Left forelimb (tissue), 1 donor: ENCODE data around the gene NEK9.
"Not testable (repeated sequence)": the region's sequence is repeated elsewhere in the genome, so short reads cannot be mapped to it uniquely, and the experiment has no call there.

Source experiments
- DNase-seq: peaks from one replicate; pipeline ENCODE4 v3.0.0-alpha.2; 2018; ENCODE audit warnings: low spot score

NEK9 gene

GRCh38 chr14:75126679-75127473 is at the start of gene NEK9:
NEK9 (minus strand) TSS chr14:75127048; CDS start chr14:75126921, 127 bp downstream.
- peak; percentile 96 for DNase-seq

GRCh38 chr14:75176142-75176820 is 49.4 kb upstream of the NEK9 start, which contains the start of gene TMED10:
TMED10 (minus strand) TSS chr14:75176612; CDS start chr14:75176579, 33 bp downstream.
- peak; percentile 91 for DNase-seq

DNA sequence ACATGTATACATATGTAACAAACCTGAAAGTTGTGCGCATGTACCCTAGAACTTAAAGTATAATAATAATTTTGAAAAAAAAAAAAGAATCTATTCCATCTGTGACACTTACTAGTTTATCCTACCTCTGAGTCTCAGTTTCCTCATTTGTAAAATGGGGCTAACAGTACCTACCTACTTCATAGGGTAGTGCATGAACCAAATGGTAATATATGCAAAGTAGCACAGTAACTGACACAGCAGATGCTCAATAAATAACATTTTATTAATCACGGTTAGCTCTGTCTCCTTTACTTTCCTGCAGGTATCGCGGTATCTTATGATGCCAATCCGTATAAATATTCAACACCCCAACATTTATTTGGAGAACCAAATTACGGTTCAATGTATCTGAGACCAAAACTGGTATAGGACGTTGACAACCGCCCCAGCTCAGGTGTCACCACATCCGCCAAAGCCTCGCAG is 48.9 kb upstream of the NEK9 start:
- no peak for DNase-seq

DNA sequence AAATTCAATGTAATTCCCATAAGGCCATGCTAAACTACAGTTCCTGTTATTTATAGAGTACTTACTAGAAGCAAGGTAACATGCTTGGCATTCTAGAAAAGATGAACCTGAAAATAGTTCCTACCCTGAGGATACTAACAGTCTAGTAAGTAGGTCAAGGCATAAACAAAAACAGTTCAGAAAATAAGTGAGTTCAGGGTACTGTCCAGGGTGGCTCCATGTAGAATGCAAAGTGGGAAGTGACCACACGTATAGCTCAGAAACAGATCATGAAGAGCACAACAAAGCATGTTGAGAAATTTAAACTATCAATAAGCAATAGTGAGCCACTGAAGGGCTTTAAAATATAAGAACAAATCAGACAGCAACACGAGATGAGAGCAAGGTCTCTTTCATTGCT is 47.2 kb upstream of the NEK9 start:
- no peak for DNase-seq

DNA sequence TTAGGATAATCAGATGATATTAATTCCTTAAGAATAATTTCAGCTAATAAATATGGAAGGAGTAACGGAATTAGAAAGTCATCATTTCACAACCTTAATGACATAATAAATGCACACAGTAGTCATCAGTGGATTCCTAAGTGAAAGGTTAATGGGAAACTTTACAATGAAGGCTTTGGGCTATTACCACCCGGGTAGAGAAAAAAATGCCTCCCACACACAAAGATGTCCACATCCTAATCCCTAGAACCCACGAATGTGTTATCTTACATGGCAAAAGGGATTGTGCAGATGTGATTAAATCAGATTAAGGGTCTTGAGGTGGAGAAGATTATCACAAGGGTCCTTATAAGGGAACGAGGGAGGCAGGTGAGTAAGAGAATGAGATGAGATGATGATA is 43.9 kb upstream of the NEK9 start:
- DNase-seq: no peak

DNA sequence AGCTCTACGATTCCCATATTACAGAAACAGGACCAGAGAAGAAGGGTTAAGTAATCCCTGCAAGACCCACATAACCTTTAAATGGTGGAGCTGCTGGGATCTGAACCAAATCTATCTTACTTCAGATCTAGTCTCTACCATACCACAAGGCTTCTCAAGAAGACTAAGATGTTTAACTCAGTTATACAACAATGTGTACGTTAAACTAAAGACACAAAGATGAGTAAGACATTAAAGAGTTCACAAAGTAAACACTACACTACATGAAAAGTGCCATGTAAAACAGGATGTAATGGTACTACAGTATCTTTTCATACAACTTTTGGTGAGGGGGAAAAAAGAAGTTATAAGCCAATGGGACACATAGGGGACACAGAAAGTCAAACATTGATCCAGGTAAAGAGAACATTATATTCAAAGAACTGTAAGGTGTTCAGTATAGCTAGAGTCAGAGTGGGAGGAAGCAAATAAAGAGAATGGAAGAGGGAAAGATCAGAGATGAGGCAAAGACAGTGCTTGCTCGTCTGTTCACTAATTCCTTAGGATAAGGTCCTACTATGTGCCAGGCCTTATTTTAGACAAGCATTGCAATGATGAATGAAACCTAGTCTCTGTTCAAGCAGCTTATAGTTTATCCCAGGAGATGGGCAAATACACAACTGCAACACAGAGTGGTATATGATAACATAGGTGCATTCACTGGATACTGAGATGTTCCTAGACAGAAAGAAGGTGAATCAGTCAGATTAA is 41.9 kb upstream of the NEK9 start:
- no peak for DNase-seq

DNA sequence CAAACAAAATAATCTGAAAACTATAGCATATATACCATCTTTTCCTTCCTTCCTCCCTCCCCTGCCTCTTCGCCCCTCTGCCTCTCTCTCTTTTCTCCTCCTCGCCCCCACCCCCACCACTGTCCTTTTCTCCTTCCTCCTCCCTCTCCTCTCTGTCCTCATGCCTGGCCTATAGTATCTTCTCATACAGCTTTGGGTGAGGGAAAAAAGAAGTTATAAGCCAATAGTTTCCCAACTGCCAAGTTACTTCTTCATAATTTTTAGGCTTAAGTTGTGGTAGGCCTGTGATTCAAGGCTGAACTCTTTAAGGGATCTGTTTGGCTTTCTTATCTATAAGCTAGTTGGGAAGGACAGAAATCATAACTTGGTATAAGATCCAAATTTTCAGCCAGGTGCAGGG is 40.5 kb upstream of the NEK9 start:
- DNase-seq: no peak

- no peak for DNase-seq
Observed at GRCh38 chr14:75165586-75166391, 38.9 kb upstream of the NEK9 start.

DNA sequence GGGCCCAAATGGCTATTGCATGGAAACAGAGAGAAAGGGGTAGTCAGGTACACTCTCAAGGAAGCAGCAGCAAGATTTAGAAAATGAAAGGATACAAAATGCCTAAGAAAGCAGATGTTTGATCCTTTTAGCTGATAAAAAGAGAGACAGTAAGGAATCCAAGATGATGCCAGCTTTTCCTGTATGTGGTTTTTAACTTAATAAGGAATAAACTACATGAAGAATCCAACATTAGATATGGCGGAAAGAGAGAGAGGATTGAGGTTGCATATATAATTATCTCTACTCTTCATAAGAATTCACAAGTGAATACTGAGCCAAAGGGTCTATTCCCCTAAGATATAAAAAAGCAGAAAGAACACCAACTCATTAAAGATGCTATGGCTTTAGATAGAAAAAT is 38.0 kb upstream of the NEK9 start:
- DNase-seq: no peak

- no peak for DNase-seq
Observed at GRCh38 chr14:75163677-75164076, 36.8 kb upstream of the NEK9 start.

DNA sequence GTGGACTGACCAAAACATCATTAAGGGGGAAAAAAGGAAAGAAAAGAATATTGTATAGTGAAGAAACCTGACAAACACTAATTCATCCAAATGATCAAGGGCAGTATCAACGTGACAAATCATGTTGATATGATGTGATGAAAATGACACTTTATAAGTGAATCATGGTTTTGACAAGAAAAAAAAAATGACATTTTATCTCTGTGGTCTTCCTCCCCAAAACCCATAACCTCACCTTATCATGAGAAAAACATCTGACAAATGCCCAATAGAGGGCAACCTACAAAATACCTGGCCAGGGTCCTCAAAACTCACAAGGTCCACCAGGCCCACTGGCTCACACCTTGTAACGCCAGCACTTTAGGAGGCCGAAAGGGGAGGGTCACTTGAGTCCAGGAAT is 35.8 kb upstream of the NEK9 start:
- DNase-seq: no peak

DNA sequence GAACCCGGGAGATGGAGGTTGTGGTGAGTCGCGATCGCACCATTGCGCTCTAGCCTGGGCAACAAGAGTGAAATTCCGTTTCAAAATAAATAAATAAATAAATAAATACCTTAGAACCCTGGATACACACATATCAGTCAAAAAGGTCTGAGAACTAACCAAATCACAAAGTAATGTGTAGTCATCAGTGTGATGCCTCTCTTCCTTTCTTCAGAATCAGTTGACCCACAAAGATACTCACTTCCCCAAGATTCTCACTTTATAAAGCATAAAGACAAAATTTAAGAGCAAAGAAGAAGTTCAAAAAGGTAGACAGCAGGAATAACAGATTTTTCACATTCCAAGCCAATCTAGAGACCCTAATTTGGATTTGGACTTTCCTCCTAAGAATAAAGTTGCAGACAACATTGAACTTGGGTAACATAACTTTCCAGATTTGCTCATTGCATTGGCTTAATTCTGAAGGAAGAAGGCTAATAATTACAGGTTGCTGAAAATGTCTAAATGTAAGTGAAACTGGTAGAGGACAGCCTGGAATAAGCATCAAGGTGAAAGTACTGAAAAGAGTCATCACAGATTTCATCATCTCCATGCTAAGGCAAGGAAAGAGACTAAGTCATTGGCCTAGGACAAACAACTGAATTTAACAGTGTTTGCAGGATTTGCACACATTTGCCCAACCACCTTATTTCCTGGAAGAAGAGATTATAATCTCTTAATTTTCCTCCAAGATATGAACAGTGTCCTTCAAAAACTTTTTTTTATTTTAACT is 32.2 kb upstream of the NEK9 start:
- no peak for DNase-seq

DNA sequence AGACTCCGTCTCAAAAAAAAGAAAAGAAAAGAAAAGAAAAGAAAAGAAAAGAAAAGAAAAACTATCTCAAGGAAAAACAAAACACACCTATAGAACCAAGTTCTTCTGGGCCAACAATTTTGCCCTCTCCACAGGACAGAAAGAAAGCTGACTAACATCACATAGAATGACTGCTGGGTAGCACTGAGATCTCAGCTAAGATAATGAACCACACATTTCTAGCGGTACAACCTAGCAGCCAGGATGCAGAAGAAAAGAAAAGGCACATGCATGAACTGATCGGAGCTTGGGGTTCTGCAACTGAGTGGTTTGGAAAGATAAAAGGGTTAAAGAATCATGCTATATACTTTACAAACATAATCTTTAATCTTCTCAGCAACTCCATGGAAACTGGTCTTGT is 30.1 kb upstream of the NEK9 start:
- no peak for DNase-seq

DNA sequence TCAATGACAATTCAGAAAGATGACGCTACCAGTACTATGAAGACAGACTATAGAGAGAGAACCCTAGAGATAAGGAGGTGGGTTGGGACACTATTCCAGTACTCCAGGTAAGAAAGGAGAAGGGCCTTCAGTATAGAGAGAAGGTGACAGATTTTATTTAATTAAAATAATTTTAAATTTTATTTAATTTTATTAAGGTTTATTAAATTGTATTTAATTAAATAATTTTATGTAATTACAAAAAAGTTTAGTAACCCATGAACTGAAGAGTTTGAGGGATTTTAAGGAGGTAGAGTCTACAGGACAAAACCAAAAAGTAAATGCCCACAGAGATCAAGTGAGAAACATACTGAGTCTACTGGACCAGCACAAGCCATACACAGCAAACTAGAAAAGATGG is 29.3 kb upstream of the NEK9 start:
- no peak for DNase-seq

DNA sequence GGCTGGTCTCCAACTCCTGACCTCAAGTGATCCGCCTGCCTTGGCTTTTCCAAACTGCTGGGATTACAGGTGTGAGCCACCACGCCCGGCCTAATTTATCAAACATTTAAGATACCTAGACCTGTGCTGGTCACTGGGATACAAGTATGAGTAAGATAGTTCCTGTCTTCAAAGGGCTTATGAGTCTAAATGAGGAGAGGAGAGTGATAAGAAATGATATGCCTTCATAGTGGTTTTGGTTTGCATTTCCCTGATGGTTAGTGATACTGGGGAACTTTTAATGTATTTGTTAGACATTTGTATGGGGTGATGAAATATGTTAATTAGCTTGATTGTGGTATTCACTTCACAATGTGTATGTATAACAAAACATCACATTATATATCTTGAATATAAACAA is 28.3 kb upstream of the NEK9 start:
- no peak for DNase-seq

DNA sequence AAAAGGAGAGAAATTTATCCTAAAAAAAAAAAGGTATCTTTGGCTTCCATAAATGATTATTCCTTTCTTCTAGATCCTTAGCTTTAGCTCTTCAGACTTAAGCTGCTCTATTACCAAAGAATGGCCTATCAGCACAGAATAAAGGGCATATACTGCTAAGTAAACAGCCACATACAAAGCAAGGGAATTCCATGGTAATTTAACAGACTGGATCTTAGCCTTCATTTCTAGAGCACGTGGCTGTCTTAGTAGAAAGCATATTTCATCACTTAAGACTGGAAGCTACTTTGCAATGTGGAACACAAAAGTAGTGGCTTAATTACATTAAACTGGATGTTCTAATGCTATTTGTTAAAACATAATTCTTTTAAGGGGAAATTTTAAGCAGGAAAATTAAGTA is 26.4 kb upstream of the NEK9 start:
- no peak for DNase-seq

GRCh38 chr14:75151851-75152250 is 25.0 kb upstream of the NEK9 start:
- no peak for DNase-seq

DNA sequence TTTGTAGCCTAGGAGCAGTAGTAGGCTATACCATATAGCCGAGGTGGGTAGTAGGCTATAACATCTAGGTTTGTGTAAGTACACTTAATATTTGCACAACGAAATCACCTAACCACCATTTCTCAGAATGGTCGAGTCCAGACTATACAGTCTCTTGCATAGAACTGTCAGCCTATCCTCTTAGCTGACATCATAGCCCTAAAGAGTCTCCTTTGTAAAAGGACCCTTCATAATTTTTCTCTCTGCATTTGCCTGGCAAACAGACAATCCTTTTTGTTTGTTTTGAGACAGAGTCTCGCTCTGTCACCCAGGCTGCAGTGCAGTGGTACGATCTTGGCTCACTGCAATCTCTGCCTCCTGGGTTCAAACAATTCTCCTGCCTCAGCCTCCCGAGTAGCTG is 23.8 kb upstream of the NEK9 start:
- not testable (repeated sequence) for DNase-seq

DNA sequence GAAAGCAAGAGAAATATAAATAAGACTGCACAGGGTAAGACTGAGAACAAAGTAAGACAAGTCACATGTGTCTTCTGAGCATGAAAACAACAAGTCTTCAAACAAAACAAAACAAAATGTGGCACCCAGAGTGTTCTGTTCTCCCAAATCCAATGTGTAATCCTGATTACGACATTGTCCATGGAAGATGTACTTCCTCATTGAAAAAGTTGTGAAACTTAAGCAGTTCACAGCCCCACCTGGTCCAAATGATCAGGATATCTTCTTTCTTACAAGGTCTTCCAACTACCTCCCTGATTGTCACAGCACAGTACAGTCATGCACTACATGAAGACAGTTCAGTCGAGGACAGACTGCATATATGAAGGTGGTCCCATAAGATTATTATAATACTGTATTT is 23.3 kb upstream of the NEK9 start:
- DNase-seq: no peak

DNA sequence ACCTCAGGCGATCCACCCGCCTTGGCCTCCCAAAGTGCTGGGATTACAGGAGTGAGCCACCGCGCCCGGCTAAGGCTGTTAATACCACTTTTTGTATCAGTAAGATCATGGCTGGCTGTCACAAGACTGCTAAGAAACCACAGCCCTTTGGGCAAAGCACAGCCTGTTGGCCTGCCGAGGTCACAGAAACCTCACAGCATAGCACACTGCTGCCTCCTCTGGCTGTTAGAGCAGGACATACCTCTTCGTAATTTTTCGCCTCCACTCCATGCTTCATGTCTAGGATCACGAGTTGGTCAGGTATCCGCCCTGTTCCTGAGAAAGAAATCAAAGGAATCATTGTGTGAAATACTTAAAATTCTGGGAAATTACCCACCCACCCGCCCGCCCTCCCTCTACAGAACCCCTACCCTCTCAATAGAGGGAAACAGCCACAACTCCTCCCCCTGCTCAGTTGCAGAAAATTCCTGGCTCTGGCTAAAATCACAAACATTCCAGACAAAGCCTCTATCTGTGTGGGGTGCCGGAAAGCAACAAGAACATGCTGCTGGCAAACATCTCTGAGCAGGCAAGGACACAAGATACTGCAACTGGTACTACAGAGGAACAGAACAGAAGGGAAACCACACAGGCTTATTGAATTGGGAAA is 20.7 kb upstream of the NEK9 start:
- no peak for DNase-seq

- DNase-seq: no peak
Observed at GRCh38 chr14:75144944-75145343, 18.1 kb upstream of the NEK9 start.
